ENCODE data around the gene MARCO. TPM values are rescaled to one million over a fixed set of nuclear protein-coding genes. Genes with fewer than 3 reads are reported as not detected.
A peak's percentile ranks its signal among the peaks of the same experiment; 100 is the strongest.

The MARCO gene
- total and polyA plus RNA-seq, 2 of the 8 experiments (the other 6 are each of a cell fraction or from before 2014, with no cell fraction given), result not detected

GRCh38 chr2:118988706-118989105 lies 46.7 kb downstream of the MARCO start:
- Histone ChIP-seq H3K23me2 (ENCODE audit: low read depth, low read length) (no peaks in the 10 kb centered on the region), H3K56ac (replicated peaks; ENCODE audit: insufficient read length, low read depth, low read length) (no peak overlapping the region), H2BK20ac (ENCODE audit: low read length) (peak overlapping the region; percentile 13; the same call in 1 of the 2 replicates), H3K27ac (ENCODE audit: low read depth, low read length) (no peak overlapping the region), H2BK15ac (ENCODE audit: low read length) (no peak overlapping the region), H2BK120ac (replicated peaks; ENCODE audit: low read depth, low read length) (no peak overlapping the region), H3K4ac (replicated peaks; ENCODE audit: insufficient read length, low read depth, low read length) (no peak overlapping the region), H3K4me3 (ENCODE audit: extremely low read depth in 1 of 4, insufficient read depth in 2 of 4, low read depth in 3 of 4, low read length in 4 of 4) (no peak overlapping the region), H3K4me2 (ENCODE audit: insufficient read depth in 1 of 2, low read depth in 2 of 2, low read length in 2 of 2) (no peak overlapping the region), H4K91ac (replicated peaks; ENCODE audit: insufficient read length, low read length) (no peak overlapping the region), H3K14ac (ENCODE audit: insufficient read length) (no peak overlapping the region), H3K27me3 (replicated peaks in 1 of 4; ENCODE audit: control insufficient read depth in 3 of 4, extremely low read depth in 1 of 4, insufficient read depth in 3 of 4, low read length in 3 of 4) (no peaks in the 10 kb centered on the region), H4K20me1 (replicated peaks in 1 of 2; ENCODE audit: control insufficient read depth in 1 of 2, insufficient read depth in 2 of 2, low read length in 2 of 2) (no peaks in the 10 kb centered on the region), H3K79me1 (ENCODE audit: low read depth, low read length) (no peaks in the 10 kb centered on the region), H3K4me1 (replicated peaks in 1 of 4; ENCODE audit: control insufficient read depth in 3 of 4, insufficient read depth in 4 of 4, low read length in 3 of 4) (no peaks in the 10 kb centered on the region; a peak in 1 of 7 replicates), H3K18ac (ENCODE audit: extremely low read depth, low read length) (no peak overlapping the region), H2BK12ac (ENCODE audit: low read depth, low read length) (no peak overlapping the region), H3K23ac (ENCODE audit: insufficient read length) (no peak overlapping the region), H2AFZ (ENCODE audit: low read length) (no peak overlapping the region), H3K9me3 (ENCODE audit: insufficient read depth in 2 of 2, low read depth in 1 of 2, low read length in 1 of 2) (no peaks in the 10 kb centered on the region), H4K8ac (ENCODE audit: extremely low read depth, insufficient read depth, low read length) (peak overlapping the region; percentile 18; the same call in 1 of the 2 replicates), H4K5ac (ENCODE audit: insufficient read length, low read depth, low read length) (no peak overlapping the region), H3K36me3 (ENCODE audit: control insufficient read depth in 2 of 4, insufficient read depth in 4 of 4, low read length in 3 of 4) (no peaks in the 10 kb centered on the region), H3K9ac (replicated peaks in 1 of 4; ENCODE audit: extremely low read depth in 1 of 4, low read depth in 3 of 4, low read length in 3 of 4) (no peak overlapping the region), H2BK5ac (ENCODE audit: low read depth, low read length) (no peak overlapping the region), H2AK5ac (ENCODE audit: low read depth, low read length) (no peak overlapping the region), H3K79me2 (ENCODE audit: control insufficient read depth in 1 of 2, insufficient read depth in 2 of 2, low read length in 2 of 2) (no peaks in the 10 kb centered on the region)
- DNase-seq (ENCODE audit: low read depth in 1 of 2, low spot score in 2 of 2), result peak in 1 of 2 experiments; percentile 28
- WGBS, 2 experiments (ENCODE audit: extremely low coverage in 1 of 2, insufficient coverage in 1 of 2, insufficient read length in 1 of 2, insufficient replicate concordance in 2 of 2, low coverage in 1 of 2, low lambda C conversion rate in 2 of 2, missing lambda C conversion rate in 1 of 2), result 94% methylated on average over 5 of the region's 5 CpGs; no CpG with 5 or more reads in 1 of the 2 experiments
- no peak for TF ChIP-seq YY1 (IDR thresholded peaks at IDR 0.05; ENCODE audit: low read depth, low read length)
- TF ChIP-seq, protein P1, sequence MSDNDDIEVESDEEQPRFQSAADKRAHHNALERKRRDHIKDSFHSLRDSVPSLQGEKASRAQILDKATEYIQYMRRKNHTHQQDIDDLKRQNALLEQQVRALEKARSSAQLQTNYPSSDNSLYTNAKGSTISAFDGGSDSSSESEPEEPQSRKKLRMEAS (IDR thresholded peaks at IDR 0.05), result no peak
- ChIA-PET POLR2A (ENCODE audit: partially characterized antibody) (no interaction called here), CTCF (ENCODE audit: partially characterized antibody) (interaction anchor here (0.9 to 1.4 kb wide), 2 partner anchors 10 to 16 kb away, joined by 3 to 5 read pairs; no protein-coding TSS in a partner anchor)
- no peak for FAIRE-seq

All from H1 (cell line).